ENCODE results near the gene FASN.

DNA sequence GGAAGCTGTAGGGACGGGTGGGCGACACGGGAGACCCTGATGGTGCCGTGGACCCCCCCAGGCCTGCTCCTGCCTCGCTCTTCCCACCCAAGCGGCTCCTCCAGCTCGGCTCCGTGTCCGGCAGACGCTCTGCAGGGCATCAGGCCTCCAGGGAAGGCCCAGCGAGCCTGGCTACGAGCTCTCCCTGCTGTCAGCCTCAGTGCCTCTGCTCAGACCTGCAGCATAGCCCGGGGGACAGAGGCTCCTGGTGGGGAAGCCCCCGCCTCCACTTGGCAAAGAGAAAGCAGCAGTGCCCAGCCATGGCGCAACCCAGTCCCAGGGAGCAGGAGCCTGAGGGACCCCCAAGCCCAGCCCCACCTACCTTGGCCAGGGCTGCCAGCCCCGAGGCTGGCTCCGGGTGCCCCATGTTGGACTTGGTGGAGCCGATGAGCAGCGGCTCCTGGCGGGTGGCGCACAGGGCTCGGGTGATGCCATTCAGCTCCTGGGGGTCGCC lies 5.9 kb downstream of the FASN start:
- TF ChIP-seq, protein P1, sequence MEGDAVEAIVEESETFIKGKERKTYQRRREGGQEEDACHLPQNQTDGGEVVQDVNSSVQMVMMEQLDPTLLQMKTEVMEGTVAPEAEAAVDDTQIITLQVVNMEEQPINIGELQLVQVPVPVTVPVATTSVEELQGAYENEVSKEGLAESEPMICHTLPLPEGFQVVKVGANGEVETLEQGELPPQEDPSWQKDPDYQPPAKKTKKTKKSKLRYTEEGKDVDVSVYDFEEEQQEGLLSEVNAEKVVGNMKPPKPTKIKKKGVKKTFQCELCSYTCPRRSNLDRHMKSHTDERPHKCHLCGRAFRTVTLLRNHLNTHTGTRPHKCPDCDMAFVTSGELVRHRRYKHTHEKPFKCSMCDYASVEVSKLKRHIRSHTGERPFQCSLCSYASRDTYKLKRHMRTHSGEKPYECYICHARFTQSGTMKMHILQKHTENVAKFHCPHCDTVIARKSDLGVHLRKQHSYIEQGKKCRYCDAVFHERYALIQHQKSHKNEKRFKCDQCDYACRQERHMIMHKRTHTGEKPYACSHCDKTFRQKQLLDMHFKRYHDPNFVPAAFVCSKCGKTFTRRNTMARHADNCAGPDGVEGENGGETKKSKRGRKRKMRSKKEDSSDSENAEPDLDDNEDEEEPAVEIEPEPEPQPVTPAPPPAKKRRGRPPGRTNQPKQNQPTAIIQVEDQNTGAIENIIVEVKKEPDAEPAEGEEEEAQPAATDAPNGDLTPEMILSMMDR (IDR thresholded peaks at IDR 0.05) = no peak
- TF ChIP-seq EZH2 (IDR thresholded peaks at IDR 0.05; ENCODE audit: borderline replicate concordance, insufficient read depth, low read depth, low read length, poor library complexity, severe bottlenecking) = no peak

Measured in B cell (primary cell).